OCI-LY3 (cell line): ENCODE measurements around the gene CAB39.

Experiments
- H2AFZ ChIP-seq: fragments of 200-600, 300-600 bp; shearing (Covaris generic); 2 replicates; pipeline ENCODE4 v1.6.0; 2014; ENCODE audit warnings: antibody characterized with exemption, low read depth, low read length
- H3K27ac ChIP-seq: fragments of 200-600, 300-600 bp; sonication (generic); 2 replicates; pipeline ENCODE4 v1.5.1; 2014; ENCODE audit warnings: mild to moderate bottlenecking, low read length, moderate library complexity, mixed read lengths
- H3K27me3 ChIP-seq: fragments of 200-600, 300-600 bp; sonication (generic); 2 replicates; pipeline ENCODE4 v1.6.1; 2014; ENCODE audit warnings: low read depth, low read length, mixed read lengths
- H3K36me3 ChIP-seq: fragments of 200-600, 300-600 bp; sonication (generic); replicated peaks from 2 replicates; pipeline ENCODE3; 2014; ENCODE audit warnings: low read depth, low read length, mixed read lengths
- H3K4me1 ChIP-seq: fragments of 300-600, 200-600 bp; sonication (generic); 2 replicates; pipeline ENCODE4 v1.6.1; 2014; ENCODE audit warnings: low read length, mixed read lengths
- H3K4me2 ChIP-seq: fragments of 200-600, 300-600 bp; sonication (generic); 2 replicates; pipeline ENCODE4 v1.6.1; 2014; ENCODE audit warnings: low read length, mixed read lengths
- H3K4me3 ChIP-seq: fragments of 300-600, 200-600 bp; sonication (generic); 2 replicates; pipeline ENCODE4 v1.5.1; 2014; ENCODE audit warnings: antibody characterized with exemption, mild to moderate bottlenecking, low read length, moderate library complexity
- H3K79me2 ChIP-seq: fragments of 300-600, 200-600 bp; shearing (Covaris generic); 2 replicates; pipeline ENCODE4 v1.6.1; 2014; ENCODE audit warnings: mild to moderate bottlenecking, low read length, mixed read lengths
- H3K9ac ChIP-seq: fragments of 300-600, 200-600 bp; shearing (Covaris generic); 2 replicates; pipeline ENCODE4 v1.6.0; 2014; ENCODE audit warnings: mild to moderate bottlenecking, low read length, moderate library complexity
- H3K9me3 ChIP-seq: fragments of 200-600, 300-600 bp; shearing (Covaris generic); 2 replicates; pipeline ENCODE4 v1.6.1; 2014; ENCODE audit warnings: low read length, mixed read lengths; ENCODE audit not compliant: insufficient read depth
- H4K20me1 ChIP-seq: fragments of 200-600, 300-600 bp; sonication (generic); 2 replicates; pipeline ENCODE4 v1.6.1; 2016; ENCODE audit warnings: low read length, mixed read lengths; ENCODE audit not compliant: insufficient read depth
- CTCF ChIP-seq: fragments of 200-600, 300-600 bp; sonication (generic); IDR thresholded peaks from 2 replicates; pipeline ENCODE4 v1.5.1; 2014; ENCODE audit warnings: antibody characterized with exemption, low read length, low read depth
- EZH2phosphoT487 ChIP-seq: fragments of 200-600 bp; shearing (Covaris generic); IDR thresholded peaks from 2 replicates; pipeline ENCODE4 v1.6.1; 2018; ENCODE audit warnings: antibody characterized with exemption, mixed run types, low read depth

The CAB39 gene

GRCh38 chr2:230764346-230764745 is 51.7 kb downstream of the CAB39 start:
- TF ChIP-seq CTCF: no peak
- no peak for TF ChIP-seq EZH2phosphoT487
- Histone ChIP-seq H3K36me3 (peaks cover 66% of the 10 kb centered on the region), H3K27ac (no peak overlapping the region), H3K4me1 (peaks cover 39% of the 10 kb centered on the region), H3K9ac (no peak overlapping the region), H3K9me3 (no peaks in the 10 kb centered on the region), H3K79me2 (peaks cover 72% of the 10 kb centered on the region), H3K4me3 (no peak overlapping the region), H2AFZ (no peak overlapping the region), H3K27me3 (no peaks in the 10 kb centered on the region), H4K20me1 (peaks cover 3% of the 10 kb centered on the region), H3K4me2 (no peak overlapping the region)

GRCh38 chr2:230765611-230766300 is 53.1 kb downstream of the CAB39 start:
- H2AFZ ChIP-seq: no peak overlapping the region
- H3K79me2 ChIP-seq: peaks cover 62% of the 10 kb centered on the region
- H3K9me3 ChIP-seq: no peaks in the 10 kb centered on the region
- H3K4me1 ChIP-seq: peaks cover 47% of the 10 kb centered on the region
- H3K36me3 ChIP-seq: peaks cover 61% of the 10 kb centered on the region
- peak overlapping the region; percentile 91 for H3K27ac ChIP-seq
- no peaks in the 10 kb centered on the region for H3K27me3 ChIP-seq
- peak overlapping the region; percentile 70 for H3K4me2 ChIP-seq
- no peaks in the 10 kb centered on the region; the same call in 1 of the 2 replicates for H4K20me1 ChIP-seq
- peak overlapping the region; percentile 48; the same call in 1 of the 2 replicates for H3K9ac ChIP-seq
- H3K4me3 ChIP-seq: peak overlapping the region; percentile 20
- TF ChIP-seq EZH2phosphoT487 (no peak), CTCF (no peak)

- Histone ChIP-seq H4K20me1 (peaks cover 3% of the 10 kb centered on the region; the same call in 1 of the 2 replicates), H3K4me1 (peaks cover 55% of the 10 kb centered on the region), H3K27me3 (no peaks in the 10 kb centered on the region), H3K4me3 (no peak overlapping the region), H3K27ac (no peak overlapping the region), H3K79me2 (peaks cover 67% of the 10 kb centered on the region), H2AFZ (no peak overlapping the region), H3K9ac (no peak overlapping the region), H3K9me3 (no peaks in the 10 kb centered on the region), H3K36me3 (peaks cover 55% of the 10 kb centered on the region), H3K4me2 (no peak overlapping the region)
- TF ChIP-seq CTCF (no peak), EZH2phosphoT487 (no peak)
These were observed 55.3 kb downstream of the CAB39 start for GRCh38 chr2:230767862-230768388.

GRCh38 chr2:230770804-230771203 is 58.2 kb downstream of the CAB39 start:
- peaks cover 7% of the 10 kb centered on the region; the same call in 1 of the 2 replicates for H4K20me1 ChIP-seq
- TF ChIP-seq EZH2phosphoT487: no peak
- TF ChIP-seq CTCF: no peak
- H3K36me3 ChIP-seq: peaks cover 43% of the 10 kb centered on the region
- H3K27ac ChIP-seq: no peak overlapping the region
- H3K4me3 ChIP-seq: no peak overlapping the region
- H3K27me3 ChIP-seq: no peaks in the 10 kb centered on the region
- H3K9me3 ChIP-seq: no peaks in the 10 kb centered on the region
- no peak overlapping the region for H3K9ac ChIP-seq
- peaks cover 73% of the 10 kb centered on the region for H3K79me2 ChIP-seq
- H2AFZ ChIP-seq: no peak overlapping the region
- H3K4me2 ChIP-seq: no peak overlapping the region
- peaks cover 45% of the 10 kb centered on the region for H3K4me1 ChIP-seq
